HG02678 (cell line): ENCODE results near the gene SIN3B.

Source experiments
- ATAC-seq: cut with Tn5 transposase; IDR thresholded peaks from one replicate; pipeline ENCODE4 v1.9.1; 2021; ENCODE audit warnings: mild to moderate bottlenecking, moderate library complexity; ENCODE audit not compliant: unreplicated experiment

SIN3B gene

GRCh38 chr19:16888629-16889365 lies 59.6 kb downstream of the SIN3B start, which contains the start of gene F2RL3:
F2RL3 (plus strand) TSS chr19:16888999; CDS start chr19:16889190, 191 bp downstream.
- ATAC-seq = no peak

- no peak for ATAC-seq
These were observed 60.2 kb downstream of the SIN3B start for GRCh38 chr19:16889366-16889882.

GRCh38 chr19:16889883-16890460 lies 60.8 kb downstream of the SIN3B start:
- ATAC-seq = no peak

GRCh38 chr19:16890461-16891184 lies 61.4 kb downstream of the SIN3B start:
- no peak for ATAC-seq

- no peak for ATAC-seq
These were observed 62.6 kb downstream of the SIN3B start for GRCh38 chr19:16891696-16892382.

GRCh38 chr19:16892436-16892835 lies 63.2 kb downstream of the SIN3B start:
- no peak for ATAC-seq

GRCh38 chr19:16892868-16893685 lies 63.9 kb downstream of the SIN3B start:
- no peak for ATAC-seq

GRCh38 chr19:16893686-16893989 lies 64.4 kb downstream of the SIN3B start:
- ATAC-seq = no peak

GRCh38 chr19:16894080-16894479 lies 64.9 kb downstream of the SIN3B start:
- ATAC-seq = no peak

GRCh38 chr19:16895467-16896145 lies 66.4 kb downstream of the SIN3B start:
- ATAC-seq = no peak

GRCh38 chr19:16896146-16897028 lies 67.2 kb downstream of the SIN3B start:
- peak; percentile 34 for ATAC-seq

GRCh38 chr19:16897029-16897855 lies 68.0 kb downstream of the SIN3B start:
- ATAC-seq = peak; percentile 54

- no peak for ATAC-seq
These were observed 68.6 kb downstream of the SIN3B start for GRCh38 chr19:16897856-16898161.

- ATAC-seq = no peak
These were observed 69.3 kb downstream of the SIN3B start for GRCh38 chr19:16898361-16899015.

- ATAC-seq = no peak
These were observed 70.4 kb downstream of the SIN3B start for GRCh38 chr19:16899566-16900075.

GRCh38 chr19:16901491-16902175 lies 72.4 kb downstream of the SIN3B start:
- ATAC-seq = no peak

GRCh38 chr19:16902545-16902944 lies 73.3 kb downstream of the SIN3B start:
- no peak for ATAC-seq
